HG03439 (cell line): ENCODE results near the gene MBNL3.
"Not testable (repeated sequence)": the region's sequence is repeated elsewhere in the genome, so short reads cannot be mapped to it uniquely, and the experiment has no call there.

Experiments used
- ATAC-seq: cut with Tn5 transposase; IDR thresholded peaks from one replicate; pipeline ENCODE4 v1.9.1; 2021; ENCODE audit warnings: mild to moderate bottlenecking, moderate library complexity; ENCODE audit not compliant: unreplicated experiment

The MBNL3 gene

GRCh38 chrX:132384301-132384700, 104.5 kb downstream of the MBNL3 start:
- no peak for ATAC-seq

- ATAC-seq = no peak
These were observed 106.8 kb downstream of the MBNL3 start for GRCh38 chrX:132382068-132382467.

- no peak for ATAC-seq
These were observed 110.6 kb downstream of the MBNL3 start for GRCh38 chrX:132378281-132378680.

GRCh38 chrX:132375941-132376340, 112.9 kb downstream of the MBNL3 start:
- ATAC-seq = no peak

- ATAC-seq = no peak
These were observed 115.2 kb downstream of the MBNL3 start for GRCh38 chrX:132373610-132374009.

GRCh38 chrX:132369617-132370326, 119.1 kb downstream of the MBNL3 start:
- ATAC-seq = no peak

GRCh38 chrX:132367984-132368383, 120.9 kb downstream of the MBNL3 start:
- no peak for ATAC-seq

- ATAC-seq = no peak
These were observed 121.5 kb downstream of the MBNL3 start for GRCh38 chrX:132367314-132367713.

- no peak for ATAC-seq
These were observed 123.3 kb downstream of the MBNL3 start for GRCh38 chrX:132365490-132365889.

GRCh38 chrX:132364313-132364712, 124.5 kb downstream of the MBNL3 start:
- ATAC-seq = no peak

- ATAC-seq = no peak
These were observed 135.4 kb downstream of the MBNL3 start for GRCh38 chrX:132353430-132353829.

- ATAC-seq = no peak
These were observed 152.7 kb downstream of the MBNL3 start for GRCh38 chrX:132336172-132336571.

GRCh38 chrX:132333351-132333750, 155.5 kb downstream of the MBNL3 start:
- ATAC-seq = no peak

GRCh38 chrX:132331532-132331931, 157.3 kb downstream of the MBNL3 start:
- no peak for ATAC-seq

GRCh38 chrX:132331000-132331399, 157.8 kb downstream of the MBNL3 start:
- no peak for ATAC-seq

- ATAC-seq = no peak
These were observed 158.6 kb downstream of the MBNL3 start for GRCh38 chrX:132330156-132330729.

- not testable (repeated sequence) for ATAC-seq
These were observed 161.9 kb downstream of the MBNL3 start for GRCh38 chrX:132326960-132327359.
